Neuron (in vitro differentiated cells): ENCODE data around the gene MOB1A.

Source experiments
- H2AFZ ChIP-seq: one replicate; pipeline ENCODE4 v1.6.1; 2013; ENCODE audit warnings: low read depth, mild to moderate bottlenecking, inconsistent platforms, low read length, moderate library complexity
- H3K27me3 ChIP-seq: one replicate; pipeline ENCODE4 v1.6.1; 2013; ENCODE audit warnings: low read length; ENCODE audit not compliant: insufficient read depth
- H3K36me3 ChIP-seq: one replicate; pipeline ENCODE4 v1.6.1; 2013; ENCODE audit warnings: low read length; ENCODE audit not compliant: insufficient read depth
- H3K4me1 ChIP-seq: one replicate; pipeline ENCODE4 v1.6.1; 2013; ENCODE audit warnings: low read length; ENCODE audit not compliant: insufficient read depth
- H3K4me3 ChIP-seq: 2 replicates; pipeline ENCODE4 v1.5.1; 2013; ENCODE audit warnings: mild to moderate bottlenecking, low read length, moderate library complexity
- H3K9me3 ChIP-seq: one replicate; pipeline ENCODE4 v1.6.1; 2013; ENCODE audit warnings: low read length

MOB1A gene

DNA sequence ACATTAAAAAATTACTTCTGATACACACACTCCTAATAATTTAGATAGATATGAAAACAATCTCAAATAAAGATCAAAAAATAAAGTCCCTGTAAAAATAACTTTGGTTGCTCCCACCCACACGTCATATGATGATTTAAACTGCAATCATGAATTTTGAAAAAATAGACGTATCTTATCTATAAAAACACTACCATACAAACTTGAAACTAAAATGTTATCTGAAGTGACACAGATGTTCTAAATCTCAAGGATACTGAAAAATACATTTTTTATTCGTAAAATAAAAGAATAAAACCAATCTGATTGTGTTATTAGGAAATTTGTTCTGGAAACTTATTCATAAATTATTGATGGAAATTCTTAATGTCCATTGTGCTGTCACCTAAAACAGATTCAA, 22.8 kb downstream of the MOB1A start:
- peaks cover 68% of the 10 kb centered on the region for H3K36me3 ChIP-seq
- no peak overlapping the region for H2AFZ ChIP-seq
- no peak overlapping the region for H3K4me3 ChIP-seq
- no peaks in the 10 kb centered on the region for H3K9me3 ChIP-seq
- no peaks in the 10 kb centered on the region for H3K4me1 ChIP-seq
- no peaks in the 10 kb centered on the region for H3K27me3 ChIP-seq

DNA sequence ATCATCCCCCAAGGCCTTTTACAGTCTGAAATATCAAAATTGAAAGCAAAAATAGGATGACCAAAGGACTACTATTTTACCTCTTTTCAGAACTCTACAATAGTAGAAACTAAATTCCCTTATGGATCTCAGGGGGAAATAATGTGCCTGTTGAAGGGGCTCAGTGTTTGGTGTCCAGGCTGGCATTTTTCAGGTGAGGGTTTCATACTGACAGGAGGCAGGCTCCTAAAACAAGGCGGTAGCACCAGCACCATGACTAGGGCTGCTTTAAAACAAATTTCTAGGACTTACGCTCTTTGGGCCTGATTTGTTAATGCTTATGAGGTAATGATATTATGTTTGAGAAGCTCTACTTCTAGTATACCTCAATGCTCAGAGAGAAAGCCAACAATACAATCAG, 25.7 kb downstream of the MOB1A start:
- H2AFZ ChIP-seq: no peak overlapping the region
- no peak overlapping the region for H3K4me3 ChIP-seq
- H3K27me3 ChIP-seq: no peaks in the 10 kb centered on the region
- H3K9me3 ChIP-seq: no peaks in the 10 kb centered on the region
- peaks cover 6% of the 10 kb centered on the region for H3K4me1 ChIP-seq
- peaks cover 44% of the 10 kb centered on the region for H3K36me3 ChIP-seq

DNA sequence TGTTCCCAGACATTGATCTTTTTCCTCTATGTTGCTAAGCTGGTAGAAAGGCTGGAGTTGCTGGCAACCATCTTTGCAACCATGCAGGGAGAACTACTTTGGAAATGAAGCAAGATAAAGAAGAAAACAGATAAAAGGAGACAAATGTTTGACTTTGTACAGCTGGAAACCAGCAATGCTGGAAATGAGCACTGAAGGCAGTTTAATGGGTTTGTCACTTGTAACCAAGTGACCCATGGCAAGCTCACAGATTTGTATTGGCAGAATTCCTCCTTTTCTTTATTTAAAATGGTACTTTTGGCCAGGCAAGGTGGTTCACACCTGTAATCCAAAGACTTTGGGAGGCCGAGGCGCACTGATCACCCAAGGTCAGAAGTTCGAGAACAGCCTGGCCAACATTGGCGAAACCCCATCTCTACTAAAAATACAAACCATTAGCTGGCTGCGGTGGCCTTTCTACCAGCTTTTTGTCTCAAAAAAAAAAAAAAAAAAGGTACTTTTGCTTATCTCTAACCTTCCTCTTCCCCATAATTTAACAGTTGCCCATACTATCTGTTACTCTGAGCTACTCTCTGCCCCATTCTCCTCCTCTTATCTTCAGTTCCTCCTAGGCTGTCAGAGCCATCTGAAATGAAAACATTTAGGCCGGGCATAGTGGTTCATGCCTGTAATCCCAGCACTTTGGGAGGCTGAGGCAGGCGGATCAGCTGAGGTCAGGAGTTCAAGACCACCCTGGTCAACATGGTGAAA, 28.9 kb downstream of the MOB1A start:
- no peaks in the 10 kb centered on the region for H3K27me3 ChIP-seq
- H3K36me3 ChIP-seq: peaks cover 16% of the 10 kb centered on the region
- peaks cover 15% of the 10 kb centered on the region for H3K4me1 ChIP-seq
- H3K4me3 ChIP-seq: no peak overlapping the region
- H3K9me3 ChIP-seq: no peaks in the 10 kb centered on the region
- H2AFZ ChIP-seq: no peak overlapping the region

DNA sequence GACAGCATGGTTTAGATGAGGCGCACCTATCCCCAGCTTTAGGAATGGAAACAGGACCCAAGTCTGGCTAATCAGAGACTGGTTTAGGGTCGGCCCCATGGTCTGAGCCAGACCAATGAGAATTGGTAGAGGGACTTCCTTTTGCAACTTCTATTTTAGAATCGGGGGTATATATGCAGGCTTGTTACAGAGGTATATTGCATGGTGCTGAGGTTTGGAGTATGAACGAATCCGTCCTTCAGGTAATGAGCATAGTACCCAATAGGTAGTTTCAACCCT, 29.5 kb downstream of the MOB1A start:
- Histone ChIP-seq H3K9me3 (no peaks in the 10 kb centered on the region), H3K36me3 (peaks cover 17% of the 10 kb centered on the region), H3K27me3 (no peaks in the 10 kb centered on the region), H3K4me1 (peaks cover 15% of the 10 kb centered on the region), H2AFZ (no peak overlapping the region), H3K4me3 (no peak overlapping the region)

DNA sequence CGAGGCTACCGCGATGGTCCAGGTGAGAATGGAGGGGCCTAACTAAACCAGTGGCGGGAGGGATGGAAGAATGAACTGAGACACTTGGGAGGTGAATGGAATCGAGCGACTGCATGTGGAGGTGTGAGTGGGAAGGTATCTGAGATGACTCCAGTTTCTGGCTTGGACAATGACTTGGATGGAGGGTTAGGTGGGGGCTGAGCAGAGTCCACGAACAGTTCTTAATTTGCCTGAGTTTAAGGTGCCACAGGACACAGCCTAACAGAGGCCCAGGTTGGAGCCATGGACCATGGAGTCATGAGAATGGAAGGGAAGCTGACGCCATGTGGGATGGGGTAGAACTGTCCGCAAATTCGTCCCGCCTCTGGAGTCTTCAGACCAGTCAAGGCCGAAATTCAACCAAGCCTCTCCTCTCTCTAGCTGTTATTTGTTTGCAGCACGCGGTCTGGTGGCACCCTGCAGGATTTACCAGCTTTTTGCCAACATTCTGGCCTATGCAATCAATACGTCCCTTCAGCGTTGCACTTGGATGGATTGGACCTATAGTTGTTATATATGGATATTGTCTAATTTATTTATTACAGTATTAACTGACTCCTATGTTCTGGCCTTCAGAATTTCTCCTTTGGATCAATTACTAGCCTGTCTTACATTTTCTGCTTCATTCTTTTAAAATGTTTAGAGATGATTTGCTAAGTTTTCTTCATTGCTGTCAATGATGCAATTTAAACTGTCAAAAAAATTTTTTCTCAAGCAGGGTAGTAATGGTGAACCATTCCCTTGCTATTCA, 30.0 kb downstream of the MOB1A start:
- no peaks in the 10 kb centered on the region for H3K9me3 ChIP-seq
- peaks cover 15% of the 10 kb centered on the region for H3K4me1 ChIP-seq
- peak overlapping the region; percentile 94 for H3K4me3 ChIP-seq
- peak overlapping the region; percentile 67 for H2AFZ ChIP-seq
- H3K36me3 ChIP-seq: peaks cover 16% of the 10 kb centered on the region
- H3K27me3 ChIP-seq: no peaks in the 10 kb centered on the region

DNA sequence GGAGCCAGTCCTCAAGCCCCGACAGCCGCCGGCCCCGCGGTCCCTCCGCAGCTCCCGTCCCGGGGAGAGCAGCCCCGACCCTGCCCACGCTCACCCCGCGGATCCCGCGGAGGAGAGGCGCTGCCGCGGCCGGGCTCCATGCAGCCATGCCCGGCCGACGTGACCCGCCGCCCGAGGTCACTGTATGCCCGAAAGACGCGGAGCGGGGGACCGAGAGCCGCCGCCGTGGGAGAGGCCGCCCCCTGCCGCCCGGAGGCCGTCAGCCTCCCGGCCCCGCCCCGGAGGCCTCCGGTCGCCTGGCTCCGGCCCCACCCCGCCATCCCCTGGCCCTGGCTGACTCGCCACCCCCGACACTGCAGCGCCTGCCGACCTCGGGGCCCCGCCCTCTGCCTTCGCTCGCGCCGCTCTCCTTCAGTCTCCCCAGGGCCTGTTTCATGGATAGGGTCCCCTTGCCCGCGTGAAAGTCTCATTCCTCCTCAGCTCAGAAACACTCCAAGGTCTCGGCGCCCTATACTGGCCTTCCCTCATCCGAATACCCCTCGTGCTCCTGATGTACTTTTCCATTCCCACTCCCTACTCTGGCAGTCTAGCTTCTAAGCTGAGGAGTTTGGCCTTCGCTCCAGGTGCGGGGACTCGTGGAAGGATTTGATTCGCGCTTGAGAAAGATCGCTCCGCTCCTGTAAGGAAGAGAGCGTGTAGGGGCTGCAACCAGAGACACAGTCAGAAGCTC, 30.8 kb downstream of the MOB1A start, which contains the start of gene BOLA3:
Gene BOLA3 (minus strand): TSS at position 186 of the 730 bp plus-strand sequence. CDS start 38 bp downstream, at position 148.
- H2AFZ ChIP-seq: peak within 1 kb of the TSS; percentile 67
- peaks cover 9% of the 10 kb centered on the region for H3K36me3 ChIP-seq
- H3K27me3 ChIP-seq: no peaks in the 10 kb centered on the region
- H3K9me3 ChIP-seq: no peaks in the 10 kb centered on the region
- H3K4me3 ChIP-seq: peak within 1 kb of the TSS; percentile 94
- peaks cover 15% of the 10 kb centered on the region for H3K4me1 ChIP-seq

DNA sequence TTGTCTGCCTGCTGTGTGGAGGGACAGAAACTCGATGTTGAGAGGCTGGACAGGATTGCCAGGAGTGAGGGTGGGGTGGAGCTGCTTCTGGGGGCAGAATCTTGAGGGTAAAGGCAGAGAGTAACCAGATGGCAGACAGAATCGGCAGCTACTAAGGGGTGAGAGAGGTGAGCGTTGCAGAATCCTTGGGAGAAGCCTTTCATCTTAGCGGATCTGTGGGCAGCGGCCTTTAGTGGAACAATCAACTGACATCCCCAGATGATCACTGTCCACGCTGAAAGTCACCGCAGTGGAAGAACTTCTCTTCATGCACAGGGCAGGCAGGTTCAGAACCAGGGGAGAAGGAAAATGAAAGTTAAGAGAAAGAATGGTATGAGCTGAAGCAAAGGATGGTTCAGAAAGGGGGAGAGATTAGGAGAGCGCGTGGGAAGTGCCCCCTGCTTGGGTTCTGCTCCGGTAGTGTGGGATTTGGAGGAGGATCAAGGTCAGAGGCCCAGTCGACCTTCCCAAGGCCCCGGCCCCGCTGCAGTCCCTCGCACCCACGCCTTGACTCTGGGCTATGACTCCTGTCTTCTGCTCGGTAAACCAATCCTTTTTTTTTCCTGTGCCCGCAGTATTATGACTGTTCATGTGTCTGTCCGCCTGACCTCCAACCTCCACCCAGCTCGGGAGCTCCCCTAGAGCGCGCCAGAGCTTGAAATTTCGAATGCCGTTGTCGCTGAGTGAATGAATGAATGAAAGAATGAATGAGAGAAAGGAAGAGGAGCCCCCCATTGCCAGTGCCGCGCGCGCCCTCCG, 31.6 kb downstream of the MOB1A start:
- Histone ChIP-seq H3K4me3 (peak overlapping the region; percentile 94), H3K36me3 (peaks cover 6% of the 10 kb centered on the region)

DNA sequence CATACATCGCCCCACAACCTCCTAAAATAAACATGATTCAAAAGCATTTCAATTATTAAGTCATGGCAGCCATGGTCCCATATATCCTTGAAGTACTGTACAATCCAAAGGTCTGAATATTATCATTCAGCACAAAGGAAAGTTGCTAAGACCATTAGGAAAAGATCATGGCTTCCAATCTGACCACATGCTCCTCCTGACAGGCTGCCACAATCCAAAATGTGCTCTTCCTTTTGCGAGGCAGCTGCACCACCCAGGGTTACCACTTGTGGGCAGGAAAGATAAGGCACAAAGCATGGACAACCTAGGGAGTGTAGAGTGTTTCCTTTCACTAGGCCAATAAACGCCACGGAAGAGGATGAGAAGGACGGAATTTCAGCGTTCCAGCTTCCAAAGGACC, 36.3 kb downstream of the MOB1A start:
- Histone ChIP-seq H3K36me3 (peaks cover 19% of the 10 kb centered on the region), H3K9me3 (no peaks in the 10 kb centered on the region), H2AFZ (no peak overlapping the region), H3K4me1 (peaks cover 10% of the 10 kb centered on the region), H3K27me3 (no peaks in the 10 kb centered on the region), H3K4me3 (no peak overlapping the region)

More for the DNA sequence above, 31.6 kb downstream of the MOB1A start:
- Histone ChIP-seq H3K9me3 (no peaks in the 10 kb centered on the region), H2AFZ (peak overlapping the region; percentile 67), H3K4me1 (peaks cover 15% of the 10 kb centered on the region), H3K27me3 (no peaks in the 10 kb centered on the region)

DNA sequence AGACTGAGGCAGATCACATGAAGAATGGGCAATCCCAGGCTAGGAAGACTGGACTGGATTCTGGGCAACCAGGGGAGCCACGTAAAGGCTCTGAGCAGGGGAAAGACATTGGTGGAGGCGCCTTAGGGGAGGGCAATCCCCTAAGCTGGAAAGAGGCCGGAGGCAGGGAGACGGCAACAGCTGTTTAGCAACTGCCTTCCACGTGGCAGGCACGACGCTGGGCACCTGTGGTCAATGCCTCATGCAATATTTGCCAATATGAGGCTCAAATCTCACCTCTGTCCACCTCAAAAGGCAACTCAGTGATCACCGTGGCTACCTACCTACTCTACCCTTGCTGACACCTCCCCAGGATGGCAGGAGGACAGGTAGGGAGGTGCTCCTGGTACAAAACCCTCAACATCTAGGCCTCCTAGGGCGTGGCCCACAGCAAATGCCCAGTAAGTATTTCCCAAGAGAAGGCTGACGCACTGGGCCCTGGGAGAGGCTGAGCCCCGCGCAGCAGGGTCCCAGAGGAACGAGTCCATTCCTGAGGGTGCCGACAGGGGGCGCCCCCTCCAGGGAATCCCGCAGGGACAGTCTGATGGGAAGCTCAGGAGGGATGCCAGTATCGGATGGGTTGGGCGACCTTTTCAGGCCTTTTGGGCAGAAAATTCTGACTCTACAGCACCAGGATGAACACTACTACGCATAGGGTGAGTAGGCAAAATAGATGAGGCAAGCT, 39.9 kb downstream of the MOB1A start:
- Histone ChIP-seq H3K4me1 (no peaks in the 10 kb centered on the region), H2AFZ (no peak overlapping the region), H3K27me3 (no peaks in the 10 kb centered on the region), H3K4me3 (no peak overlapping the region), H3K9me3 (no peaks in the 10 kb centered on the region), H3K36me3 (peaks cover 17% of the 10 kb centered on the region)

DNA sequence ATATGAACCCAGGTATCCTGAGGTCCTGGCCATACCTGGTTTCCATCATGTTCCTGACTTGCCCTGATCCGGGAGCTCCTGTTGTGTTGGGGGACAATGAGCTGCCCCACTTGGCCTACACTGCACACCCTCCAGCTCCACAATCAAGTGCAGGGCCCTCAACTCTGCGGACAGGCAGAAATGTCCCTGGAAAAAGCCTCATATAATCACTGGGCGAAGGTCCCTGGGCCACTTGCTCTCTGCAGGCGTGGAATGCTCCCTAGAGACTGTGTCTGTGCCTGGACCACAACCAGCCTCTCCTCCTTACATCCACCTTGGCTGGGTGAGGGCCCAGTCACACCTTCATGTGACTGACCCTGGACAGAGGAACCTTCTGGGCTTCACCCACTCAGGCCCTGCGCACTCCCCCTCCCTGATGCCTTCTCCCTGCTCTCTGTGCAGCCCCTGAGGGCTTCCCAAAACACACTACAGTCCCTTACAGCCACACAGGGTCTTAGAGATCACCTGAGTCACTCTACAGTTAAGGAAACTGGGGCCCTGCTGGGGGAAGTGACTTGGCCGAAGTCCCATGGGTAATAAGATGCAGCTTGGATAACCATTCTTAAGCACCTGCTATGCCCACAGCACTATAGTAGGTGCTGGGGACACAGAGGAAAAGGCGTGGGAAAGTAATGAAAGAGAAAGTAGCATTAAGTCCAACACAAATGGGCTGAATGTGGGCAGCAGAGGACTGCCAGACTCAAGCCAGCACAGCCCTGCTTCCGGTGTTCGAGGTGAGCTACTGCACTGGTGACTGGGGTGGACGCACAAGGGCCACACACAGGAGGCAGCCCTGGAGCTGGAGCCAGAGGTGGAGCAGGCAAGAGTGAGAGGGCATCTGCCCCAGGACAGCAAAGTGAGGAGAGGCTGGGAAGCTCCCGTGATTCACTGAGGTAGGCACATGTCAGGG, 40.8 kb downstream of the MOB1A start:
- Histone ChIP-seq H2AFZ (no peak overlapping the region), H3K9me3 (no peaks in the 10 kb centered on the region), H3K36me3 (peaks cover 17% of the 10 kb centered on the region), H3K4me1 (no peaks in the 10 kb centered on the region), H3K4me3 (no peak overlapping the region), H3K27me3 (no peaks in the 10 kb centered on the region)

DNA sequence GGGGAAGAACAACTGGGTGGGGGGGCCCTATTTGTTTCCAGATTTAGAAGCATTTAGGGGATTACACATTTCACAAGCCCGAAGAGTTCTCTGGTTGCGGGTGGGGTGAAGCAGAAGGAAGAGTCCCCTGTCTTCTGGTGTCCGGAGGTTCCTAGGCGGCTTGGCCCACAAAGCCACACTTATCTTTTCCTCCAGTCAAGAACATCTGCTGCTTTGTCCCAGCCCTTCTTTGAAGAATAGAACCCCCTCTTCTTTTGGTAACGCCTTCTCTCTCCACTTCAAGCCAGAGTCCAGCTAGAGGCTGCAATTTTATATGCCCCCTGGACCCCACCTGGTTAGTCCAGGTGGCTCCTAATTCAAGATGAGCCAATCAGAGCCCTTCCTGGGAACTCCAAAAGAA, 46.8 kb downstream of the MOB1A start:
- H3K4me1 ChIP-seq: no peaks in the 10 kb centered on the region
- H3K9me3 ChIP-seq: no peaks in the 10 kb centered on the region
- H2AFZ ChIP-seq: no peak overlapping the region
- H3K36me3 ChIP-seq: peaks cover 4% of the 10 kb centered on the region
- no peaks in the 10 kb centered on the region for H3K27me3 ChIP-seq
- no peak overlapping the region for H3K4me3 ChIP-seq
